Peyer's patch (tissue), 4 donors: ENCODE results near the gene JPH4. TPM values are rescaled to one million over a fixed set of nuclear protein-coding genes. Genes with fewer than 3 reads are reported as not detected.

Experiments used
- DNase-seq, 3 donors: peaks; one replicate each; pipeline ENCODE4 v3.0.0-alpha.2; 2017 to 2019
- H3K27ac ChIP-seq, 4 donors: fragments of 200-600 bp; sonication (generic); one replicate each; pipeline ENCODE4 v1.5.1; 2016 to 2019
- H3K27me3 ChIP-seq, 2 donors: fragments of 200-600 bp; sonication (generic); one replicate each; pipeline ENCODE4 v1.5.1; 2019
- H3K36me3 ChIP-seq, 3 donors: fragments of 200-600 bp; sonication (generic); one replicate each; pipeline ENCODE4 v1.5.1; 2016 to 2019
- H3K4me1 ChIP-seq, 4 donors: fragments of 200-600 bp; sonication (generic); one replicate each; pipeline ENCODE4 v1.5.1; 2016 to 2019
- H3K4me3 ChIP-seq, 4 donors: fragments of 200-600 bp; sonication (generic); 1 replicate in 3 of 4; 2 replicates in 1 of 4; pipeline ENCODE4 v1.5.1; 2016 to 2019; ENCODE audit warnings: mild to moderate bottlenecking in 1 of 4
- H3K9me3 ChIP-seq, 4 donors: fragments of 200-600 bp; sonication (generic); one replicate each; pipeline ENCODE4 v1.5.1; 2016 to 2019; ENCODE audit warnings: mild to moderate bottlenecking in 1 of 4
- CTCF ChIP-seq, 6 experiments: fragments of 450-650 bp in 4 of 6; fragments of 200-600 bp in 2 of 6; sonication (generic) in 1 of 6; IDR thresholded peaks; one replicate each; pipeline ENCODE4 v1.5.1; 2017 to 2019; ENCODE audit warnings: antibody characterized with exemption in 6 of 6, mild to moderate bottlenecking in 3 of 6, moderate library complexity in 1 of 6
- POLR2A ChIP-seq, 2 donors: fragments of 450-650 bp; IDR thresholded peaks; one replicate each; pipeline ENCODE4 v1.5.1; 2017; ENCODE audit warnings: antibody characterized with exemption in 2 of 2, mild to moderate bottlenecking in 2 of 2, moderate library complexity in 2 of 2
- total RNA-seq, 4 donors: library from RNA; depleted of rRNA; stranded (reverse); fragments of >200 nt; gene quantifications; one replicate each; pipeline ENCODE4 v1.1.0, GENCODE V29; 2016

The JPH4 gene
- total RNA-seq, 4 donors from 2014 or later: 0.85 to 8.3 (median 1.5) TPM; not detected in 1

- peaks cover 0 to 28% of the 10 kb centered on the region in 2 donors for H3K27me3 ChIP-seq
Observed at GRCh38 chr14:23579739-23580138, 1.1 kb upstream of the JPH4 start.

GRCh38 chr14:23579311-23579630 is 681 bp upstream of the JPH4 start:
- no peak for DNase-seq
- no peaks in the 10 kb centered on the region for H3K36me3 ChIP-seq
- peaks cover 0 to 28% of the 10 kb centered on the region in 2 donors for H3K27me3 ChIP-seq
- no peak overlapping the region for H3K4me3 ChIP-seq
- no peak overlapping the region for H3K27ac ChIP-seq
- TF ChIP-seq POLR2A (IDR thresholded peaks at IDR 0.05) (no peak), CTCF (IDR thresholded peaks at IDR 0.05) (no peak)
- H3K9me3 ChIP-seq: no peaks in the 10 kb centered on the region
- peaks cover 0 to 21% (median 13%) of the 10 kb centered on the region in 4 donors for H3K4me1 ChIP-seq

More at GRCh38 chr14:23579739-23580138, 1.1 kb upstream of the JPH4 start:
- H3K27ac ChIP-seq: no peak overlapping the region
- no peaks in the 10 kb centered on the region for H3K9me3 ChIP-seq
- no peaks in the 10 kb centered on the region for H3K36me3 ChIP-seq
- no peak for DNase-seq
- TF ChIP-seq CTCF (IDR thresholded peaks at IDR 0.05): no peak
- TF ChIP-seq POLR2A (IDR thresholded peaks at IDR 0.05): no peak
- no peak overlapping the region for H3K4me3 ChIP-seq
- peaks cover 0 to 21% (median 13%) of the 10 kb centered on the region in 4 donors for H3K4me1 ChIP-seq

- DNase-seq: no peak
- no peak overlapping the region for H3K27ac ChIP-seq
- no peaks in the 10 kb centered on the region for H3K36me3 ChIP-seq
- H3K27me3 ChIP-seq: peaks cover 0 to 28% of the 10 kb centered on the region in 2 donors
- no peaks in the 10 kb centered on the region for H3K9me3 ChIP-seq
- H3K4me3 ChIP-seq: peak overlapping the region in 2 of 4 donors; percentile 35 to 39
- peaks cover 0 to 21% (median 13%) of the 10 kb centered on the region in 4 donors for H3K4me1 ChIP-seq
- TF ChIP-seq POLR2A (IDR thresholded peaks at IDR 0.05) (no peak), CTCF (IDR thresholded peaks at IDR 0.05) (no peak)
Observed at GRCh38 chr14:23577710-23578392, 739 bp downstream of the JPH4 start.

GRCh38 chr14:23577004-23577681 is 1.4 kb downstream of the JPH4 start:
- no peaks in the 10 kb centered on the region for H3K36me3 ChIP-seq
- no peak overlapping the region for H3K27ac ChIP-seq
- H3K4me3 ChIP-seq: peak overlapping the region; percentile 5 to 39 (median 26)
- H3K9me3 ChIP-seq: no peaks in the 10 kb centered on the region
- TF ChIP-seq POLR2A (IDR thresholded peaks at IDR 0.05) (no peak), CTCF (IDR thresholded peaks at IDR 0.05) (no peak)
- no peak for DNase-seq
- H3K27me3 ChIP-seq: peaks cover 0 to 28% of the 10 kb centered on the region in 2 donors
- H3K4me1 ChIP-seq: peaks cover 0 to 21% (median 13%) of the 10 kb centered on the region in 4 donors

- no peak for DNase-seq
- no peak overlapping the region for H3K27ac ChIP-seq
- no peak for TF ChIP-seq CTCF (IDR thresholded peaks at IDR 0.05)
- no peak for TF ChIP-seq POLR2A (IDR thresholded peaks at IDR 0.05)
- peaks cover 0 to 28% of the 10 kb centered on the region in 2 donors for H3K27me3 ChIP-seq
- H3K4me1 ChIP-seq: peaks cover 0 to 21% (median 13%) of the 10 kb centered on the region in 4 donors
- H3K4me3 ChIP-seq: no peak overlapping the region
- no peaks in the 10 kb centered on the region for H3K36me3 ChIP-seq
- no peaks in the 10 kb centered on the region for H3K9me3 ChIP-seq
Observed at GRCh38 chr14:23573384-23574015, 5.1 kb downstream of the JPH4 start.
